H9 (cell line): ENCODE results near the gene CYREN. TPM values are rescaled to one million over a fixed set of nuclear protein-coding genes. Genes with fewer than 3 reads are reported as not detected.

Source experiments
- DNase-seq: peaks from one replicate; pipeline ENCODE4 v3.0.0-alpha.2; 2017
- H2AFZ ChIP-seq: one replicate; pipeline ENCODE4 v1.6.1; 2013; ENCODE audit warnings: mild to moderate bottlenecking, low read length, control low read depth, moderate library complexity
- H2AK5ac ChIP-seq: 2 replicates; pipeline ENCODE4 v1.6.1; 2013; ENCODE audit warnings: low read length, control low read depth, mixed read lengths; ENCODE audit not compliant: insufficient read length
- H2BK120ac ChIP-seq: one replicate; pipeline ENCODE4 v1.6.1; 2013; ENCODE audit warnings: low read depth, mild to moderate bottlenecking, low read length, control low read depth, inconsistent platforms; ENCODE audit not compliant: poor library complexity, severe bottlenecking
- H2BK12ac ChIP-seq: 2 replicates; pipeline ENCODE4 v1.6.1; 2013; ENCODE audit warnings: low read length, control low read depth, mixed read lengths, low read depth; ENCODE audit not compliant: insufficient read length
- H2BK15ac ChIP-seq: 2 replicates; pipeline ENCODE4 v1.6.1; 2013; ENCODE audit warnings: low read depth, low read length, control low read depth
- H2BK20ac ChIP-seq: one replicate; pipeline ENCODE4 v1.6.1; 2013; ENCODE audit warnings: low read depth, mild to moderate bottlenecking, low read length, control low read depth, inconsistent platforms; ENCODE audit not compliant: poor library complexity, severe bottlenecking
- H2BK5ac ChIP-seq: 2 replicates; pipeline ENCODE4 v1.6.1; 2013; ENCODE audit warnings: low read length, control low read depth, mixed read lengths; ENCODE audit not compliant: insufficient read length
- H3K14ac ChIP-seq: 2 replicates; pipeline ENCODE4 v1.6.1; 2013; ENCODE audit warnings: low read length, control low read depth; ENCODE audit not compliant: insufficient read depth
- H3K18ac ChIP-seq: 2 replicates; pipeline ENCODE4 v1.6.1; 2013; ENCODE audit warnings: low read depth, mild to moderate bottlenecking, mixed read lengths, low read length, control low read depth; ENCODE audit not compliant: insufficient read length
- H3K23ac ChIP-seq: 2 replicates; pipeline ENCODE4 v1.6.1; 2013; ENCODE audit warnings: low read length, control low read depth, mixed read lengths, low read depth; ENCODE audit not compliant: insufficient read length
- H3K23me2 ChIP-seq: 2 replicates; pipeline ENCODE4 v1.6.1; 2013; ENCODE audit warnings: low read depth, mild to moderate bottlenecking, mixed read lengths, low read length, control low read depth; ENCODE audit not compliant: insufficient read length, poor library complexity, severe bottlenecking
- H3K27ac ChIP-seq: 2 replicates; pipeline ENCODE4 v1.5.1; 2013; ENCODE audit warnings: low read length, control low read depth, mixed read lengths, low read depth; ENCODE audit not compliant: insufficient read length
- H3K27me3 ChIP-seq: 2 replicates; pipeline ENCODE4 v1.6.1; 2013; ENCODE audit warnings: low read length, control low read depth, inconsistent platforms; ENCODE audit not compliant: insufficient read depth
- H3K4ac ChIP-seq: 2 replicates; pipeline ENCODE4 v1.6.1; 2013; ENCODE audit warnings: low read depth, mild to moderate bottlenecking, control low read depth, inconsistent platforms, low read length, moderate library complexity
- H3K4me1 ChIP-seq: 2 replicates; pipeline ENCODE4 v1.6.1; 2013; ENCODE audit warnings: low read length, control low read depth, inconsistent platforms; ENCODE audit not compliant: insufficient read depth
- H3K4me2 ChIP-seq: 2 replicates; pipeline ENCODE4 v1.6.1; 2013; ENCODE audit warnings: low read length, control low read depth, mixed read lengths; ENCODE audit not compliant: insufficient read length, insufficient read depth
- H3K56ac ChIP-seq: 2 replicates; pipeline ENCODE4 v1.6.1; 2013; ENCODE audit warnings: low read depth, mild to moderate bottlenecking, mixed read lengths, low read length, control low read depth; ENCODE audit not compliant: insufficient read length
- H3K79me1 ChIP-seq: 2 replicates; pipeline ENCODE4 v1.6.1; 2013; ENCODE audit warnings: low read depth, mild to moderate bottlenecking, moderate library complexity, low read length, control low read depth, inconsistent platforms; ENCODE audit not compliant: insufficient read depth, poor library complexity, severe bottlenecking
- H3K79me2 ChIP-seq: 2 replicates; pipeline ENCODE4 v1.6.1; 2013; ENCODE audit warnings: low read length, control low read depth, inconsistent platforms; ENCODE audit not compliant: insufficient read depth
- H3K9ac ChIP-seq: 2 replicates; pipeline ENCODE4 v1.6.1; 2013; ENCODE audit warnings: low read length, control low read depth, mixed read lengths; ENCODE audit not compliant: insufficient read length; ENCODE audit errors: extremely low read depth
- H3K9me3 ChIP-seq: one replicate; pipeline ENCODE4 v1.6.1; 2013; ENCODE audit warnings: low read depth, low read length, inconsistent platforms; ENCODE audit not compliant: control insufficient read depth
- H3T11ph ChIP-seq: one replicate; pipeline ENCODE4 v1.6.1; 2013; ENCODE audit warnings: mild to moderate bottlenecking, low read length, control low read depth, inconsistent platforms
- H4K20me1 ChIP-seq: one replicate; pipeline ENCODE4 v1.6.1; 2013; ENCODE audit not compliant: control insufficient read depth, insufficient read length, insufficient read depth
- H4K5ac ChIP-seq: 2 replicates; pipeline ENCODE4 v1.6.1; 2013; ENCODE audit warnings: low read depth, mild to moderate bottlenecking, mixed read lengths, low read length, control low read depth; ENCODE audit not compliant: insufficient read length
- H4K8ac ChIP-seq: replicated peaks from 2 replicates; pipeline ENCODE4 v1.6.1; 2013; ENCODE audit warnings: low read length, control low read depth, mixed read lengths, low read depth; ENCODE audit not compliant: insufficient read length
- H4K91ac ChIP-seq: 2 replicates; pipeline ENCODE4 v1.6.1; 2013; ENCODE audit warnings: low read depth, mild to moderate bottlenecking, moderate library complexity, mixed read lengths, low read length, control low read depth; ENCODE audit not compliant: insufficient read length
- H3K27ac Mint-ChIP-seq, 3 experiments: 2 replicates in 2 of 3; 3 replicates in 1 of 3; pipeline ENCODE4 v1.8.0; 2020 to 2021; ENCODE audit warnings: mixed read lengths in 3 of 3, mild to moderate bottlenecking in 1 of 3, moderate library complexity in 1 of 3
- H3K27me3 Mint-ChIP-seq: 2 replicates; pipeline ENCODE4 v1.8.0; 2021; ENCODE audit warnings: low read depth, mild to moderate bottlenecking, moderate library complexity, mixed read lengths
- H3K36me3 Mint-ChIP-seq, 3 experiments: 2 replicates in 2 of 3; 3 replicates in 1 of 3; pipeline ENCODE4 v1.8.0; 2020 to 2021; ENCODE audit warnings: low read depth in 3 of 3, mixed read lengths in 3 of 3; ENCODE audit not compliant: insufficient read depth in 1 of 3
- H3K4me1 Mint-ChIP-seq, 2 experiments: 2 replicates each; pipeline ENCODE4 v1.8.0; 2020; ENCODE audit warnings: mixed read lengths in 2 of 2
- H3K4me3 Mint-ChIP-seq, 2 experiments: 2 replicates in 1 of 2; 3 replicates in 1 of 2; pipeline ENCODE4 v1.8.0; 2020 to 2021; ENCODE audit warnings: mild to moderate bottlenecking in 2 of 2, mixed read lengths in 2 of 2, moderate library complexity in 1 of 2
- H3K9me3 Mint-ChIP-seq, 2 experiments: 2 replicates in 1 of 2; 3 replicates in 1 of 2; pipeline ENCODE4 v1.8.0; 2020; ENCODE audit warnings: mild to moderate bottlenecking in 2 of 2, mixed read lengths in 2 of 2, moderate library complexity in 1 of 2
- CTCF ChIP-seq: fragments of 200-600 bp; sonication (generic); conservative IDR thresholded peaks from 3 replicates; pipeline ENCODE4 v1.8.0; 2021; ENCODE audit warnings: antibody characterized with exemption, mild to moderate bottlenecking
- WGBS: extraction: QIAGEN DNeasy Blood & Tissue Kit; methylation state at CpG from one replicate; pipeline ENCODE4 v1.1.7; 2013; ENCODE audit warnings: missing lambda C conversion rate, low lambda C conversion rate, mixed read lengths; ENCODE audit not compliant: insufficient read length; ENCODE audit errors: extremely low coverage; 5-methylcytosine and 5-hydroxymethylcytosine counted together
- total RNA-seq: library from RNA; stranded (reverse); gene quantifications from 2 replicates; pipeline ENCODE4 v1.2.1, GENCODE V29; 2021

The CYREN gene
- total RNA-seq, 1 experiment from 2014 or later, result 72.0 TPM

GRCh38 chr7:135217645-135218509, 47.4 kb upstream of the CYREN start:
- Histone ChIP-seq H2BK15ac (no peak overlapping the region), H3K9ac (no peak overlapping the region), H4K91ac (no peak overlapping the region), H4K20me1 (no peaks in the 10 kb centered on the region), H2AFZ (no peak overlapping the region), H3K4me1 (no peaks in the 10 kb centered on the region), H3K27ac (no peak overlapping the region), H4K8ac (no peak overlapping the region), H3K79me1 (no peaks in the 10 kb centered on the region), H3K14ac (no peak overlapping the region), H3K4ac (no peak overlapping the region), H3K18ac (no peak overlapping the region), H2AK5ac (no peak overlapping the region), H2BK5ac (no peak overlapping the region), H2BK20ac (no peak overlapping the region), H3K9me3 (no peaks in the 10 kb centered on the region), H3K4me2 (no peak overlapping the region), H3K56ac (no peak overlapping the region), H3K23ac (no peak overlapping the region), H3T11ph (no peak overlapping the region), H4K5ac (no peak overlapping the region), H3K27me3 (no peaks in the 10 kb centered on the region), H3K23me2 (no peaks in the 10 kb centered on the region), H2BK12ac (no peak overlapping the region), H3K79me2 (no peaks in the 10 kb centered on the region), H2BK120ac (no peak overlapping the region)
- H3K4me1 Mint-ChIP-seq, result peaks cover 13 to 26% of the 10 kb centered on the region in 2 experiments
- no peak for TF ChIP-seq CTCF
- no peaks in the 10 kb centered on the region; the same call in 1 of the 2 replicates for H3K27me3 Mint-ChIP-seq
- H3K27ac Mint-ChIP-seq, result no peak overlapping the region
- no CpG with 5 or more reads among the region's 5 CpGs for WGBS
- DNase-seq, result no peak
- no peaks in the 10 kb centered on the region for H3K9me3 Mint-ChIP-seq
- H3K4me3 Mint-ChIP-seq, result no peak overlapping the region
- no peaks in the 10 kb centered on the region for H3K36me3 Mint-ChIP-seq
